HEK293 (cell line): ENCODE measurements around the gene THTPA.

Experiments used
- CTCF ChIA-PET: fragments of 350-600 bp; formaldehyde crosslinking; extraction: SDS; loops from one replicate; lab custom pipeline; 2021; ENCODE audit warnings: antibody characterized with exemption; lab: Yijun Ruan, JAX
- POLR2A ChIA-PET: fragments of 300-600 bp; formaldehyde crosslinking; extraction: SDS; loops from one replicate; lab custom pipeline; 2020; ENCODE audit warnings: antibody characterized with exemption, inconsistent platforms; lab: Yijun Ruan, JAX
- H3K27ac ChIP-seq: fragments of 200-500 bp; sonication (Bioruptor generic); 2 replicates; pipeline ENCODE4 v1.5.1; 2014; ENCODE audit warnings: low read depth, low read length, control low read depth, inconsistent platforms; ENCODE audit errors: extremely low read depth
- H3K36me3 ChIP-seq, 2 experiments: fragments of 200-500 bp in 1 of 2; sonication (Bioruptor generic) in 1 of 2; 1 replicate in 1 of 2; 2 replicates in 1 of 2; pipeline ENCODE4 v1.5.1; 2014 to 2017; ENCODE audit warnings: inconsistent platforms in 2 of 2, low read length in 2 of 2; ENCODE audit not compliant: control insufficient read depth in 2 of 2, insufficient read depth in 1 of 2
- H3K4me1 ChIP-seq: fragments of 200-500 bp; sonication (Bioruptor generic); 2 replicates; pipeline ENCODE4 v1.5.1; 2014; ENCODE audit warnings: mild to moderate bottlenecking, low read length, inconsistent platforms; ENCODE audit not compliant: control insufficient read depth, insufficient read depth
- H3K4me3 ChIP-seq: 2 replicates; pipeline ENCODE4 v1.5.1; 2011; ENCODE audit warnings: low read depth, mild to moderate bottlenecking, control low read depth, low read length, moderate library complexity
- H3K9me3 ChIP-seq: fragments of 200-500 bp; sonication (Bioruptor generic); 2 replicates; pipeline ENCODE4 v1.5.1; 2014; ENCODE audit warnings: low read depth, low read length, inconsistent platforms; ENCODE audit not compliant: control insufficient read depth, insufficient read depth
- HOXA7 ChIP-seq: sonication (generic); formaldehyde crosslinking; IDR thresholded peaks from 2 replicates; pipeline ENCODE4 v1.8.1; 2022; ENCODE audit warnings: missing genetic modification reagents, borderline replicate concordance
- SP2 ChIP-seq: fragments of 450-650 bp; formaldehyde crosslinking; IDR thresholded peaks from 2 replicates; pipeline ENCODE4 v1.5.1; 2016; ENCODE audit warnings: missing biosample characterization, missing genetic modification characterization
- ZBTB17 ChIP-seq: fragments of 450-650 bp; formaldehyde crosslinking; IDR thresholded peaks from 2 replicates; pipeline ENCODE4 v1.5.1; 2016; ENCODE audit warnings: missing biosample characterization, missing genetic modification characterization
- ZBTB20 ChIP-seq: fragments of 450-650 bp; formaldehyde crosslinking; IDR thresholded peaks from 2 replicates; pipeline ENCODE4 v1.5.1; 2016; ENCODE audit warnings: missing biosample characterization, missing genetic modification characterization
- ZEB2 ChIP-seq: fragments of 450-650 bp; formaldehyde crosslinking; IDR thresholded peaks from 2 replicates; pipeline ENCODE4 v1.5.1; 2016; ENCODE audit warnings: missing biosample characterization, missing genetic modification characterization
- ZFP41 ChIP-seq: fragments of 450-650 bp; formaldehyde crosslinking; IDR thresholded peaks from 2 replicates; pipeline ENCODE4 v1.5.1; 2016; ENCODE audit warnings: missing biosample characterization, missing genetic modification characterization, borderline replicate concordance
- ZIC2 ChIP-seq: fragments of 450-650 bp; formaldehyde crosslinking; IDR thresholded peaks from 2 replicates; pipeline ENCODE4 v1.5.1; 2016; ENCODE audit warnings: missing biosample characterization, missing genetic modification characterization
- ZNF132 ChIP-seq: fragments of 450-650 bp; formaldehyde crosslinking; IDR thresholded peaks from 2 replicates; pipeline ENCODE4 v1.5.1; 2017; ENCODE audit warnings: missing biosample characterization, missing genetic modification characterization, borderline replicate concordance
- ZNF211 ChIP-seq: fragments of 450-650 bp; formaldehyde crosslinking; IDR thresholded peaks from 2 replicates; pipeline ENCODE4 v1.5.1; 2016; ENCODE audit warnings: low read depth, missing biosample characterization, missing genetic modification characterization
- ZNF335 ChIP-seq: fragments of 450-650 bp; formaldehyde crosslinking; conservative IDR thresholded peaks from 2 replicates; pipeline ENCODE4 v1.5.1; 2016; ENCODE audit warnings: missing biosample characterization, missing genetic modification characterization
- ZNF341 ChIP-seq: fragments of 450-650 bp; formaldehyde crosslinking; IDR thresholded peaks from 2 replicates; pipeline ENCODE4; 2016; ENCODE audit warnings: low read depth, missing biosample characterization, missing genetic modification characterization
- ZNF366 ChIP-seq: fragments of 450-650 bp; formaldehyde crosslinking; conservative IDR thresholded peaks from 2 replicates; pipeline ENCODE4 v1.5.1; 2016; ENCODE audit warnings: missing biosample characterization, missing genetic modification characterization
- ZNF510 ChIP-seq: fragments of 450-650 bp; formaldehyde crosslinking; IDR thresholded peaks from 2 replicates; pipeline ENCODE4 v1.5.1; 2018; ENCODE audit warnings: mild to moderate bottlenecking, missing genetic modification characterization, missing biosample characterization; ENCODE audit not compliant: insufficient replicate concordance
- ZNF654 ChIP-seq: fragments of 450-650 bp; formaldehyde crosslinking; IDR thresholded peaks from 2 replicates; pipeline ENCODE4 v1.5.1; 2016; ENCODE audit warnings: low read depth, missing biosample characterization, missing genetic modification characterization
- ZNF660 ChIP-seq: fragments of 450-650 bp; IDR thresholded peaks from 2 replicates; pipeline ENCODE4 v1.5.1; 2018; ENCODE audit warnings: missing biosample characterization, mild to moderate bottlenecking, missing genetic modification characterization
- ZNF707 ChIP-seq: fragments of 450-650 bp; formaldehyde crosslinking; IDR thresholded peaks from 2 replicates; pipeline ENCODE4 v1.5.1; 2016; ENCODE audit warnings: missing biosample characterization, missing genetic modification characterization
- ZNF76 ChIP-seq: fragments of 450-650 bp; formaldehyde crosslinking; IDR thresholded peaks from 2 replicates; pipeline ENCODE4; 2016; ENCODE audit warnings: low read depth, missing biosample characterization, missing genetic modification characterization, borderline replicate concordance
- TF ChIP-seq, protein P1 (sequence below): fragments of 450-650 bp; formaldehyde crosslinking; IDR thresholded peaks from 2 replicates; pipeline ENCODE4 v1.5.1; 2016; ENCODE audit warnings: missing biosample characterization, missing genetic modification characterization
- TF ChIP-seq, protein P2 (sequence below): fragments of 450-650 bp; formaldehyde crosslinking; IDR thresholded peaks from 2 replicates; pipeline ENCODE4 v1.5.1; 2016; ENCODE audit warnings: missing biosample characterization, missing genetic modification characterization
- TF ChIP-seq, protein P3 (sequence below): fragments of 450-650 bp; formaldehyde crosslinking; IDR thresholded peaks from 2 replicates; pipeline ENCODE4 v1.5.1; 2016; ENCODE audit warnings: missing biosample characterization, missing genetic modification characterization
- TF ChIP-seq, protein P4 (sequence below): fragments of 450-650 bp; formaldehyde crosslinking; IDR thresholded peaks from 2 replicates; pipeline ENCODE4 v1.5.1; 2016; ENCODE audit warnings: missing biosample characterization, missing genetic modification characterization
- TF ChIP-seq, protein P5 (sequence below): fragments of 450-650 bp; formaldehyde crosslinking; IDR thresholded peaks from 2 replicates; pipeline ENCODE4 v1.5.1; 2016; ENCODE audit warnings: missing biosample characterization, missing genetic modification characterization, borderline replicate concordance
- TF ChIP-seq, protein P6 (sequence below): fragments of 450-650 bp; formaldehyde crosslinking; IDR thresholded peaks from 2 replicates; pipeline ENCODE4 v1.5.1; 2016; ENCODE audit warnings: missing biosample characterization, missing genetic modification characterization

Gene THTPA

DNA sequence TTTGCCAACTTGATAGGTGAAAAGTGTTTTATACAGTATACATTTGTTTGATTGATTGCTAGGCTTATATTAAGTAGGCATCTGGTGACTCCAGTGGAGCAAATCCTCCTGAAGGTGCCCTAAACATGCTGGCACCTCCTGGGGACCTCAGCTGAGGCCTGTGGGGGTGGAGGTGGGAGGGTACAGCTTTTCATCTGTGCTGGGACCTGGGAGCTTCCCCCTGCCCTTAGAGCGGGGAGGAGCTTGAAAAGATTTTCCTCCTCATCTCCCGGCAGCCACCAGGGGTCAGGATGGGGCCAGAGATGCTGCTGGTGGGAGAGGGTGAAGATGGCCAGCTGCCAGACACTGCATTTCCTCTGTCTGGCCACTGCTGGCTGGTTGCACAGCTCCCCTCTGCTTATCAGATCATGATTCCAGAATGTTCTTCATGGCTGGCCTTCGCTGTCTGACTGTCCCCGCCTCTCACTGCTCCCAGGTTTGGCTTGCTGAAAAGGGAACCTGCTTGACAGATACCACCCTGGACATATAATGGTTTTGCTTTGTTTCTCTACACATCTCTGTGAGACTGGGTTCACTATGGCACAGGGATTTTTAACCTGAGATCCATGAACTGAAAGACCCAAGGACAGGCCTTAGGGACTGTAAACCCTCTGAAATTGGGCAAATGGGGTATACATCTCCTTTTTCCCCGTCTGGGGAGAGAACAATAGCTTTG, 33.0 kb downstream of the THTPA start:
- Histone ChIP-seq H3K9me3 (no peaks in the 10 kb centered on the region), H3K36me3 (no peaks in the 10 kb centered on the region), H3K4me3 (no peak overlapping the region), H3K27ac (no peak overlapping the region), H3K4me1 (no peaks in the 10 kb centered on the region)
- ChIA-PET CTCF (interaction anchor here (0.6 to 2.5 kb wide), 37 partner anchors 11 to 1918 kb away, joined by 3 to 38 read pairs (median 3); partner anchors contain the start of genes AP1G2 and DHRS2), POLR2A (interaction anchor here (0.7 to 1.3 kb wide), 4 partner anchors 11 to 287 kb away, joined by 3 to 4 read pairs (median 3); no protein-coding TSS in a partner anchor)
- TF ChIP-seq, protein P1, sequence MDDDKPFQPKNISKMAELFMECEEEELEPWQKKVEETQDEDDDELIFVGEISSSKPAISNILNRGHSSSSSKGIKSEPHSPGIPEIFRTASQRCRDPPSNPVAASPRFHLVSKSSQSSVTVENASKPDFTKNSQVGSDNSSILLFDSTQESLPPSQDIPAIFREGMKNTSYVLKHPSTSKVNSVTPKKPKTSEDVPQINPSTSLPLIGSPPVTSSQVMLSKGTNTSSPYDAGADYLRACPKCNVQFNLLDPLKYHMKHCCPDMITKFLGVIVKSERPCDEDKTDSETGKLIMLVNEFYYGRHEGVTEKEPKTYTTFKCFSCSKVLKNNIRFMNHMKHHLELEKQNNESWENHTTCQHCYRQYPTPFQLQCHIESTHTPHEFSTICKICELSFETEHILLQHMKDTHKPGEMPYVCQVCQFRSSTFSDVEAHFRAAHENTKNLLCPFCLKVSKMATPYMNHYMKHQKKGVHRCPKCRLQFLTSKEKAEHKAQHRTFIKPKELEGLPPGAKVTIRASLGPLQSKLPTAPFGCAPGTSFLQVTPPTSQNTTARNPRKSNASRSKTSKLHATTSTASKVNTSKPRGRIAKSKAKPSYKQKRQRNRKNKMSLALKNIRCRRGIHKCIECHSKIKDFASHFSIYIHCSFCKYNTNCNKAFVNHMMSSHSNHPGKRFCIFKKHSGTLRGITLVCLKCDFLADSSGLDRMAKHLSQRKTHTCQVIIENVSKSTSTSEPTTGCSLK, result no peak
- 0 out of 2 replicates have a peak, but pooled peaks have one; percentile 35 for TF ChIP-seq ZBTB17 (tag by site-specific recombination)
- TF ChIP-seq, protein P2, sequence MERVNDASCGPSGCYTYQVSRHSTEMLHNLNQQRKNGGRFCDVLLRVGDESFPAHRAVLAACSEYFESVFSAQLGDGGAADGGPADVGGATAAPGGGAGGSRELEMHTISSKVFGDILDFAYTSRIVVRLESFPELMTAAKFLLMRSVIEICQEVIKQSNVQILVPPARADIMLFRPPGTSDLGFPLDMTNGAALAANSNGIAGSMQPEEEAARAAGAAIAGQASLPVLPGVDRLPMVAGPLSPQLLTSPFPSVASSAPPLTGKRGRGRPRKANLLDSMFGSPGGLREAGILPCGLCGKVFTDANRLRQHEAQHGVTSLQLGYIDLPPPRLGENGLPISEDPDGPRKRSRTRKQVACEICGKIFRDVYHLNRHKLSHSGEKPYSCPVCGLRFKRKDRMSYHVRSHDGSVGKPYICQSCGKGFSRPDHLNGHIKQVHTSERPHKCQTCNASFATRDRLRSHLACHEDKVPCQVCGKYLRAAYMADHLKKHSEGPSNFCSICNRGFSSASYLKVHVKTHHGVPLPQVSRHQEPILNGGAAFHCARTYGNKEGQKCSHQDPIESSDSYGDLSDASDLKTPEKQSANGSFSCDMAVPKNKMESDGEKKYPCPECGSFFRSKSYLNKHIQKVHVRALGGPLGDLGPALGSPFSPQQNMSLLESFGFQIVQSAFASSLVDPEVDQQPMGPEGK (tag by site-specific recombination), result peak; percentile 43; the same call in 1 of the 2 replicates
- peak; percentile 11; the same call in 1 of the 2 replicates for TF ChIP-seq ZIC2
- TF ChIP-seq ZBTB20 (tag by site-specific recombination), result no peak
- peak; percentile 54; the same call in 1 of the 2 replicates for TF ChIP-seq ZNF366 (tag by site-specific recombination)
- TF ChIP-seq ZNF132 (tag by site-specific recombination), result no peak
- TF ChIP-seq, protein P3, sequence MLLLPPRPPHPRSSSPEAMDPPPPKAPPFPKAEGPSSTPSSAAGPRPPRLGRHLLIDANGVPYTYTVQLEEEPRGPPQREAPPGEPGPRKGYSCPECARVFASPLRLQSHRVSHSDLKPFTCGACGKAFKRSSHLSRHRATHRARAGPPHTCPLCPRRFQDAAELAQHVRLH (tag by site-specific recombination), result no peak
- TF ChIP-seq, protein P4, sequence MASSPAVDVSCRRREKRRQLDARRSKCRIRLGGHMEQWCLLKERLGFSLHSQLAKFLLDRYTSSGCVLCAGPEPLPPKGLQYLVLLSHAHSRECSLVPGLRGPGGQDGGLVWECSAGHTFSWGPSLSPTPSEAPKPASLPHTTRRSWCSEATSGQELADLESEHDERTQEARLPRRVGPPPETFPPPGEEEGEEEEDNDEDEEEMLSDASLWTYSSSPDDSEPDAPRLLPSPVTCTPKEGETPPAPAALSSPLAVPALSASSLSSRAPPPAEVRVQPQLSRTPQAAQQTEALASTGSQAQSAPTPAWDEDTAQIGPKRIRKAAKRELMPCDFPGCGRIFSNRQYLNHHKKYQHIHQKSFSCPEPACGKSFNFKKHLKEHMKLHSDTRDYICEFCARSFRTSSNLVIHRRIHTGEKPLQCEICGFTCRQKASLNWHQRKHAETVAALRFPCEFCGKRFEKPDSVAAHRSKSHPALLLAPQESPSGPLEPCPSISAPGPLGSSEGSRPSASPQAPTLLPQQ (tag by site-specific recombination), result peak; percentile 54; the same call in 1 of the 2 replicates
- no peak; the same call in 1 of the 2 replicates for TF ChIP-seq ZNF660
- TF ChIP-seq ZNF335 (tag by site-specific recombination), result peak; percentile 69
- TF ChIP-seq ZEB2 (tag by site-specific recombination), result 0 out of 2 replicates have a peak, but pooled peaks have one; percentile 16
- TF ChIP-seq ZNF707 (tag by site-specific recombination), result no peak
- TF ChIP-seq, protein P5, sequence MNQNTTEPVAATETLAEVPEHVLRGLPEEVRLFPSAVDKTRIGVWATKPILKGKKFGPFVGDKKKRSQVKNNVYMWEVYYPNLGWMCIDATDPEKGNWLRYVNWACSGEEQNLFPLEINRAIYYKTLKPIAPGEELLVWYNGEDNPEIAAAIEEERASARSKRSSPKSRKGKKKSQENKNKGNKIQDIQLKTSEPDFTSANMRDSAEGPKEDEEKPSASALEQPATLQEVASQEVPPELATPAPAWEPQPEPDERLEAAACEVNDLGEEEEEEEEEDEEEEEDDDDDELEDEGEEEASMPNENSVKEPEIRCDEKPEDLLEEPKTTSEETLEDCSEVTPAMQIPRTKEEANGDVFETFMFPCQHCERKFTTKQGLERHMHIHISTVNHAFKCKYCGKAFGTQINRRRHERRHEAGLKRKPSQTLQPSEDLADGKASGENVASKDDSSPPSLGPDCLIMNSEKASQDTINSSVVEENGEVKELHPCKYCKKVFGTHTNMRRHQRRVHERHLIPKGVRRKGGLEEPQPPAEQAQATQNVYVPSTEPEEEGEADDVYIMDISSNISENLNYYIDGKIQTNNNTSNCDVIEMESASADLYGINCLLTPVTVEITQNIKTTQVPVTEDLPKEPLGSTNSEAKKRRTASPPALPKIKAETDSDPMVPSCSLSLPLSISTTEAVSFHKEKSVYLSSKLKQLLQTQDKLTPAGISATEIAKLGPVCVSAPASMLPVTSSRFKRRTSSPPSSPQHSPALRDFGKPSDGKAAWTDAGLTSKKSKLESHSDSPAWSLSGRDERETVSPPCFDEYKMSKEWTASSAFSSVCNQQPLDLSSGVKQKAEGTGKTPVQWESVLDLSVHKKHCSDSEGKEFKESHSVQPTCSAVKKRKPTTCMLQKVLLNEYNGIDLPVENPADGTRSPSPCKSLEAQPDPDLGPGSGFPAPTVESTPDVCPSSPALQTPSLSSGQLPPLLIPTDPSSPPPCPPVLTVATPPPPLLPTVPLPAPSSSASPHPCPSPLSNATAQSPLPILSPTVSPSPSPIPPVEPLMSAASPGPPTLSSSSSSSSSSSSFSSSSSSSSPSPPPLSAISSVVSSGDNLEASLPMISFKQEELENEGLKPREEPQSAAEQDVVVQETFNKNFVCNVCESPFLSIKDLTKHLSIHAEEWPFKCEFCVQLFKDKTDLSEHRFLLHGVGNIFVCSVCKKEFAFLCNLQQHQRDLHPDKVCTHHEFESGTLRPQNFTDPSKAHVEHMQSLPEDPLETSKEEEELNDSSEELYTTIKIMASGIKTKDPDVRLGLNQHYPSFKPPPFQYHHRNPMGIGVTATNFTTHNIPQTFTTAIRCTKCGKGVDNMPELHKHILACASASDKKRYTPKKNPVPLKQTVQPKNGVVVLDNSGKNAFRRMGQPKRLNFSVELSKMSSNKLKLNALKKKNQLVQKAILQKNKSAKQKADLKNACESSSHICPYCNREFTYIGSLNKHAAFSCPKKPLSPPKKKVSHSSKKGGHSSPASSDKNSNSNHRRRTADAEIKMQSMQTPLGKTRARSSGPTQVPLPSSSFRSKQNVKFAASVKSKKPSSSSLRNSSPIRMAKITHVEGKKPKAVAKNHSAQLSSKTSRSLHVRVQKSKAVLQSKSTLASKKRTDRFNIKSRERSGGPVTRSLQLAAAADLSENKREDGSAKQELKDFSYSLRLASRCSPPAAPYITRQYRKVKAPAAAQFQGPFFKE (tag by site-specific recombination), result no peak
- TF ChIP-seq SP2 (tag by site-specific recombination), result no peak
- TF ChIP-seq ZNF76 (tag by site-specific recombination), result no peak
- TF ChIP-seq ZNF341, result peak; percentile 93
- TF ChIP-seq ZNF510 (tag by site-specific recombination), result no peak
- peak; percentile 70 for TF ChIP-seq ZNF654 (tag by site-specific recombination)
- TF ChIP-seq, protein P6, sequence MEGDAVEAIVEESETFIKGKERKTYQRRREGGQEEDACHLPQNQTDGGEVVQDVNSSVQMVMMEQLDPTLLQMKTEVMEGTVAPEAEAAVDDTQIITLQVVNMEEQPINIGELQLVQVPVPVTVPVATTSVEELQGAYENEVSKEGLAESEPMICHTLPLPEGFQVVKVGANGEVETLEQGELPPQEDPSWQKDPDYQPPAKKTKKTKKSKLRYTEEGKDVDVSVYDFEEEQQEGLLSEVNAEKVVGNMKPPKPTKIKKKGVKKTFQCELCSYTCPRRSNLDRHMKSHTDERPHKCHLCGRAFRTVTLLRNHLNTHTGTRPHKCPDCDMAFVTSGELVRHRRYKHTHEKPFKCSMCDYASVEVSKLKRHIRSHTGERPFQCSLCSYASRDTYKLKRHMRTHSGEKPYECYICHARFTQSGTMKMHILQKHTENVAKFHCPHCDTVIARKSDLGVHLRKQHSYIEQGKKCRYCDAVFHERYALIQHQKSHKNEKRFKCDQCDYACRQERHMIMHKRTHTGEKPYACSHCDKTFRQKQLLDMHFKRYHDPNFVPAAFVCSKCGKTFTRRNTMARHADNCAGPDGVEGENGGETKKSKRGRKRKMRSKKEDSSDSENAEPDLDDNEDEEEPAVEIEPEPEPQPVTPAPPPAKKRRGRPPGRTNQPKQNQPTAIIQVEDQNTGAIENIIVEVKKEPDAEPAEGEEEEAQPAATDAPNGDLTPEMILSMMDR, result peak; percentile 95
- TF ChIP-seq ZFP41 (tag by site-specific recombination), result no peak
- TF ChIP-seq ZNF211 (tag by site-specific recombination), result no peak
- TF ChIP-seq HOXA7 (CRISPR knock-in tag), result no peak
